Activated naive CD4-positive, alpha-beta T cell (primary cell): ENCODE data around the gene DNMT3B.
"Not testable (repeated sequence)": the region's sequence is repeated elsewhere in the genome, so short reads cannot be mapped to it uniquely, and the experiment has no call there.

ENCODE experiments used
- DNase-seq, 4 experiments: peaks; one replicate each; lab custom pipeline; 2025; lab: John Stamatoyannopoulos, UW

Gene DNMT3B

DNA sequence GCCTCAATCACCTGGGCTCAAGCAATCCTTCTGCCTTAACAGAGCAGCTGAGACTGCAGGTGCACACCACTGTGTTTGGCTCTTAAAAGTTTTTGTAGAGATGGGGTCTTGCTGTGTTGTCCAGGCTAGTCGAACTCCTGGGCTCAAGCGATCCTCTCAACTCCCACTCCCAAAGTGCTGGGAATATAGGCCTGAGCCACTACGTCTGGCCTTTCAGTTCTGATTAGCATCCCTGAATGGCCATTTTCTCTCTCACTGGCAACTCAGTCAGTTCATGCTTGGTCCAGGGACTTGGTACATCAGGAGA lies 28.5 kb downstream of the DNMT3B start:
- no peak for DNase-seq

DNA sequence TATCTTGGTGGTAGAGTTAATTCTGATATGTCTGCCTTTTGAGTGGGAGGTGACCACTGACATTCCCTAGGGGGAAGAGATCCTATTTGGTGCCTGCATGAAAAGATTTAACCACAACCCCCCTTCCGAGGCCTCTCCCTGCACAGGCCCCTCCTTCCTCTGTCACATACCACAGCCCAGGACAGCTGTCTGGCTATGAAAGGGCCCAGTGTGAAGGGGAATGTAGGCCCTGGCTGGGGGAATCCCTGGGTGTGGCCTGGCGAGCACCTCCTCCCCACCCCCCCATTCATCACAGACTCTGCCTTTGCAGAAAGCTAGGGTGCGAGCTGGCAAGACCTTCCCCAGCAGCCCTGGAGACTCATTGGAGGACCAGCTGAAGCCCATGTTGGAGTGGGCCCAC lies 30.1 kb downstream of the DNMT3B start:
- no peak for DNase-seq

DNA sequence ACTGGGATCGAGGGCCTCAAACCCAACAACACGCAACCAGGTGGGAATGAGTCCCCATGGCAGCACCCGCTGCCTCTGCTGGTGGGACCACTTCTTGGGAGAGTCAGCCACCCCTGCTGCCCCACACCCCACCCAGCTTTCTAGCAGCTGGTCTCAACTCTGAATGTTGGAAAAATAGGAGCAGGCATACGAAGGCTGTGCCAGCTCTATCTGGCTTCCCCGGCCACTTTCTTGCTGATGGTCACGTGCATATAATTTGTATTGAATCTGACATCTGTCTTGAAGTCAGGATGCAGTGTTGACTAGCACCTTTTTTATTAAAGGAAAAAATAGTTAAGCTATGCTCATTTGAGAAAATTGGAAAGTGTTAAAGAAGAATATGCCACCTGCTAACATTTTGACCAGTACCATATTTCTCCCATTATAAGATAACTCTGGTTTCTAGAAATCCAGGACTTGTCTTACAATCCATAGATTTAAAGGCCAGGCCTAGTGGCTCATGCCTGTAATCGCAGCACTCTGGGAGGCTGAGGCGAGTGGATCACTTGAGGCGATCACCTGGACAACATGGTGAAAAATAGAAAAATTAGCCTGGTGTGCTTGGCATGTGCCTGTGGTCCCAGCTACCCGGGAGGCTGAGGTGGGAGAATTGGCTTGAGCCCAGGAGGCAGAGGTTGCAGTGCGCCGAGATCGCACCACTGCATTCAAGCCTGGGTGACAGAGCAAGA lies 30.7 kb downstream of the DNMT3B start:
- no peak for DNase-seq

DNA sequence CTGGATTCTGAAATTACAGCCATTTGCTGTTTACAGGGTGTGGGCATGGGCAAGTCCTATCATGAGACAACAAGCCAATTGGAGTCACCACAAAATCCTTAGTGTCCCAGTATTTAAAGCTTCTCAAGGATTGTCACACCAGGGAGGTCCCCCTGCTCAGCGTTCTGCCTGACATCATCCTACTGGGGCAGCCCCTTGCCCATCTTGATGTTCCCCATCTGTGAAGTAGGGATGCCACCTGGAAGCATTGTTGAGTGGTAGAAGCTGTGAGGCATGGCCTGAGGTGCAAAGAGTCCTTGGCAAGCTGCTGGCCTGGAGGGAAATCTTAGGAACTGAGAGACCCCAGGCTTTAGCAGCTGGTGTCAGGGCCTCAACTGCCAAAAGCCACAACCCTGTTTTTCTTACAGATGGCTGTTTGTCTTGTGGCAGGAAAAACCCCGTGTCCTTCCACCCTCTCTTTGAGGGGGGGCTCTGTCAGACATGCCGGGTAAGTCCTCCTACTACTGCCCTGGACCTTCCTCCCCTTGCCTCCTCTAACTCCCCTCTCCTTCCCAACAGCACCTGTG lies 34.3 kb downstream of the DNMT3B start:
- no peak for DNase-seq

DNA sequence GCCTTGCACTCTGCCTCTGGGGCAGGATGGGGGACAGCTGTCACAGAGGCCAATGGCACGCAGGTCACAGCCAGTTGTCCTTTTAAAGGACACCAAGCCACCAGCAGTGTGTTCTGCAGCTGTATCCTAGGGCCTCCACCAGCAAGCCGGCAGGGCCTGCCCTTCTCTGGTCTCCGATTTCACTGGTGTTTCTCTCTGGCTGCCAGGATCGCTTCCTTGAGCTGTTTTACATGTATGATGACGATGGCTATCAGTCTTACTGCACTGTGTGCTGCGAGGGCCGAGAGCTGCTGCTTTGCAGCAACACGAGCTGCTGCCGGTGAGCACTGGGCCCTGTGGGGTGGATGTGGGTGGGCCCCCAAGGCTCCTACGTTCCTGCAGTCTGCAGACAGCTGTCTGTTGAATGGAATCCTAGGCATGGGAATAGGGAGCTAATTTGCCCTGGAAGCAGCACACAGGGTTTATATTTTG lies 34.8 kb downstream of the DNMT3B start:
- DNase-seq, result no peak

DNA sequence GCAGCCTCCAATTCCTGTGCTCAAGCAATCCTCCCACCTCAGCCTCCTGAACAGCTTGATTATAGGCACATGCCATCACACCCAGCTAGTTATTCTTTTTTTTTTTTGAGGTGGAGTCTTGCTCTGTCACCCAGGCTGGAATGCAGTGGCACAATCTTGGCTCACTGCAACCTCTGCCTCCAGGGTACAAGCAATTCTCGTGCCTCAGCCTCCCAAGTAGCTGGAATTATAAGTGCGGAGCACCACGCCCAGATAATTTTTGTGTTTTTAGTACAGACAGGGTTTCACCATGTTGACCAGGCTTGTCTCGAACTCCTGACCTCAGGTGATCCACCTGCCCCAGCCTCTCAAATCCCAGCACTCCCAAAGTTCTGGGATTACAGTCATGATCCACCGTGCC lies 35.4 kb downstream of the DNMT3B start:
- not testable (repeated sequence) for DNase-seq

DNA sequence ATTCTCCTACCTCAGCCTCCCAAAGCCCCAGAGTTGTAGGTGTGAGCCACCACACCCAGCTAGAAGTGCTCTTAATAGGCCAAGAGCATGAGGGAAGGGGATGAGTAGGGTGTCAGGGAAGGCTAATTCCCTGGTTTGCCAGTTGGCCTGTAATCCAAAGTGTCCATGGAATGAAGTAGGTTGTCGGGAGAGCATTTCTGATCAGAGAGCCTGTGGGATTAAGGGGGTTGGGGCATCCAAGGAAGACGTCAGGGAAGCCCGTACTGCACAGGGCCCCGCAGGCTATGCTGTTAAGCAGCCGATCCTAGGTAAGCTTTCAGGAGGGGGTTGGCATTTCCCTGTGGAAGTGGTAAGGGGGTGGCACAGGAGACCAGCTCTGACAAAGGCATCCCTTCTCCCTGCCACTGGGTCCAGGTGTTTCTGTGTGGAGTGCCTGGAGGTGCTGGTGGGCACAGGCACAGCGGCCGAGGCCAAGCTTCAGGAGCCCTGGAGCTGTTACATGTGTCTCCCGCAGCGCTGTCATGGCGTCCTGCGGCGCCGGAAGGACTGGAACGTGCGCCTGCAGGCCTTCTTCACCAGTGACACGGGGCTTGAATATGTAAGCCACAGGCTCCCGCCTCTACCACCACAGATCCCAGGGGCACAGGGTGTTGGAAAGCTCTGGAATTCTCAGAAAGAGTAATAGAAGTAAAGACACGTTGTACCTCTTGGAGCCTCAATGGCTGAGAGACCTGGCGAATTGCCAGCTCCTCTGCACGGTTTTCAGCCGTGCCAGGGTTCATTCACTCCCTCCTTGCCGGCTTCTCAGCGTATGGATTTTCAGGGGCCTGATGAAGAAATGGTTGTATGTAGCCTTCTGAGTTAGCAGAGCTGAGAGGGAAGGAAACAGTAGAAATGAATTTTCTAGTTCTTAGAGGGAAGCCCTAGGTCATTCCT lies 36.1 kb downstream of the DNMT3B start:
- no peak for DNase-seq

DNA sequence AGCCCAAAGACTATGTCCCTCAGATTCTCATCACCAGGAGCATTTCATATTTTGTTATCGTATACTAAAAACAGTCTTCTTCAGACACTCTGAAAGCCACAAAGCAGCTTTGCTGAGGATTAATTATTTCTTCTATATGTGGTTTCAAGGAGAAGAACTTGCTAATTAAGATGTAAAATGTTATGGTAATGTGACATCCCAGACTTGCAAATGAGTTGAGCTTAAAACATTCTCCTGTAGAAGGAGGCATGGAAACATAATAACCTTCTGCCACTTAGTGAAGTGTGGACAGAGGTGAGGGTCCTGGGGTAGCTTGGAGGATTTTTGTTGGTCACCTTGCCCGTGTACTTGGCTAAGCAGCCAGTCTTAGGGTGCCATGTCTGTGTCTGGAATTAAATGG lies 40.9 kb downstream of the DNMT3B start:
- DNase-seq, result no peak

DNA sequence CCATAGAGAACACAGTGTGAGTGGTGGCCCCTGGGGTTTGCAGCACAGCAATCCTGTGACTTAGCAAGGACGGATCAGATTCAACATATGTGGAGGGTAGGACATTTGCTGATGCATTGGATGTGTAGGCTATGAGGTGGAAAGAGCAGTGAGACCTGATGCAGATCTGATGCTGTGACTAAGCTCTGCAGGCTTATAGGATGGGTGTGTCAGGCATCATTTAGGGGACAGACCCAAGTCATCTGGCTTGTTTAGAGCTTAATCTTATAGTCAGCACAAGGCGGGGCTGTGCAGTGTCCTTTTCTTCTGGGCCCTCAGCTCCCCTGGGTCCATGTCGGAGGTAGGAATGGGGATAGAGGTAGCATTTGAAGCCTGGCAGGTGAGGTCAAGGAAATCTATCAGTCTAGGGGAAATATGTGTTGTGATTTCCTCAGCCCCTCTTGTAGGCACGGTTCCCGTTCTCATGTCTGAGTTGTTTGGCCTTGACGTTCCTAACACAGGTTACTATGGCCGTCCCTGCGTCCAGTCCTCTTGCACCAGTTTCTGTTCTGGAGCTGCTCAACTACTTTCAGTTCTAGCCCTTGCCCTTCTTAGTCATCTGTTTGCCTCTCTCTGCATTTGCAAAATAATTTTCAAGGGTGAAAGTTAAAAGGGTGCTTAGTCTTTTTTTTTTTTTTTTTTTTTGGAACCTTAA lies 42.0 kb downstream of the DNMT3B start:
- DNase-seq, result no peak

DNA sequence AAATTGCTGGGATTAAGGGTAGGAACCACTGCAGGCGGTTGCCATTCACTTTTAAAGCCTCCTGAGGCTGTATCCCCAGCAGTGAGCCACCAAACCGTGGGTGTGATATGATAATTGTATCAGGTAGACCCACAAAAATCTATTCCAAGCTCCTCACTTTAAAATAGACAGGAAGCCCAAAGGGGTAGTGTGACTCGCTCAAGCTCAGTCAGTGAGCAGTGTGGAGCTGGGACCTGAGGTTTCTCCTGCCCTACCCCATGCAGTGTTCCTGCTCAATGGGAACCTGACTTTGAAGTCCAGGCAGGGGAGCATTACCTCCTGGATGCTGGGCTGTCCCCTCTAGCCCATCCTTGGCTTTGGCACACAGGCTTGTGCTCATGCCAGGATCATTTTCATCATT lies 42.6 kb downstream of the DNMT3B start:
- no peak for DNase-seq

DNA sequence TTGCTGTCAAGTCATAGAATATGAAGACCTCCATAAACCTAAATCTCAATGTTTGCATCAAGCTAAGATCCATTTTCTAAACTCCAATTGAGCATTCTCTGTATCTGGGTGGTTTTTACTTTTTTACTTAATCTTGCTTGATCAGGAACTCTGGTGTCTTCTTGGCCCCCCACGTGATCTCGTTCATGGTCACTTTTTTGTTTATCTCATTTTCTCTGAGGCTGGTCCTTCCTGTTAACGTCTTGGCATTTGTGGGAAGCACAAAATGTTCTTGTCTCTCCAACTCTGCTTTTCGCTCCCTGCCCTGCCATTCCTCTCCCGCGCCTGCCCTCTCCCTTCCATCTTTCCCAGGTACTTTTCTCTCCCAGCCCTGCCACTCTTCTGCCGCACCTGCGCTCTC lies 43.5 kb downstream of the DNMT3B start:
- DNase-seq, result no peak

DNA sequence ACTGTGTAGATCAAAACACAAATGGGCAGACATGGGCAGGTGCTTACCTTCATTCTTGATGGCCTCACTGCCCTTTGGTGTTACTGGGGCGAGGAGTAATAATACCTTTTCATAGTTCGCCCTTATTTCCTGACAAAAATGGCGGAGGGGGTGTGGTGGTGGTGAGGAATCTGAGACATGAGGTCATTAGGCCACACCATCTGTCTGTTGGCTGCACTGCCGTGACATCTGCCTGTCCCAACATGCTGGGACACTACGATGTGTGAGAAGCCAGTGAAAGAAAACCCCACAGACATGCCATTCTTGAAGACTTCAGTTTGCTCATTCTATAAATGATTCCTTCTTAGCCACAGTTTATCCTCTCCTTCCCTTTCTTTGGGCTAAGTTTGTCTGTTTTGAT lies 44.2 kb downstream of the DNMT3B start:
- DNase-seq, result no peak

DNA sequence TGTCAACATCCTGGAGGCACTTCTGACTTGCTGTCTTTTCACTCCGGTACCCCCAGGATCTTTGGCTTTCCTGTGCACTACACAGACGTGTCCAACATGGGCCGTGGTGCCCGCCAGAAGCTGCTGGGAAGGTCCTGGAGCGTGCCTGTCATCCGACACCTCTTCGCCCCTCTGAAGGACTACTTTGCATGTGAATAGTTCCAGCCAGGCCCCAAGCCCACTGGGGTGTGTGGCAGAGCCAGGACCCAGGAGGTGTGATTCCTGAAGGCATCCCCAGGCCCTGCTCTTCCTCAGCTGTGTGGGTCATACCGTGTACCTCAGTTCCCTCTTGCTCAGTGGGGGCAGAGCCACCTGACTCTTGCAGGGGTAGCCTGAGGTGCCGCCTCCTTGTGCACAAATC lies 45.5 kb downstream of the DNMT3B start:
- DNase-seq, result no peak

DNA sequence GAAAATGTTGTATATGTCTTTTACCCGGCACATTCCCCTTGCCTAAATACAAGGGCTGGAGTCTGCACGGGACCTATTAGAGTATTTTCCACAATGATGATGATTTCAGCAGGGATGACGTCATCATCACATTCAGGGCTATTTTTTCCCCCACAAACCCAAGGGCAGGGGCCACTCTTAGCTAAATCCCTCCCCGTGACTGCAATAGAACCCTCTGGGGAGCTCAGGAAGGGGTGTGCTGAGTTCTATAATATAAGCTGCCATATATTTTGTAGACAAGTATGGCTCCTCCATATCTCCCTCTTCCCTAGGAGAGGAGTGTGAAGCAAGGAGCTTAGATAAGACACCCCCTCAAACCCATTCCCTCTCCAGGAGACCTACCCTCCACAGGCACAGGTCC lies 46.3 kb downstream of the DNMT3B start:
- no peak for DNase-seq

DNA sequence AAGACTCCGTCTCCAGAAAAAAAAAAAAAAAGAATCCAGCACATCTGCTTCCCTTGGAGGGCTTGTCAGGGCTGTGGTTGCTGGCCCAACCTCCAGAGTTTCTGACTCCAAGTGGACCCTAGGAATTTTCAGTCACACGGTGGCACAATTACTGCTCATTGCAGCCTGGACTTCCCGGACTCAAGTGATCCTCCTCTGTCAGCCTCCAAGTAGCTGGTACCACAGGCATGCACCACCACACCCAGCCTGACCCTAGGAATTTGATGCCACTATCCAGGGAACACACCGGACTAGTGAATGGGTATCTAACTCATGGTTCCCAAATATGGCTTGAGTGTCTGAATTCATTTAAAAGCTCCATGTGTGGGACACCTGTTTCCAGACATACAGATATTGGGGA lies 47.7 kb downstream of the DNMT3B start:
- no peak for DNase-seq

DNA sequence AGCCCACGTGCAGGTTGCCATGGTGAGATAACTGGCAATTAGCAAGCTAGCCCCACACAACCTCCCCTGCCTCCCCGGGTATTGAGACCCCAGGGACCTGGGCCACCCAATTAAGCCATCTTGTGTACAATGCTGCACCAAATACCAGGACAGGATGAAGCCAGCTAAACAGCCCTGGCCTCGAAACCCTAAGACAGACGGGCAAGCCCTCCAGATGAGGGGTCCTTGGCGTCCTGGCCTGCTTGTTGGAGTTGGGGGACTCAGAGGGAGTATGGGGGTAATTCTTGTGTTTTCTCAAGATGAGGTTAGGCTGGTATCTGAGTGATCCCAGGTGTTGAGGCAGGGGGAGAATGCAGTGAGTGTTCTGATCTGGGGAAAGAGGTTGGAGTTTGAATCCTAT lies 48.8 kb downstream of the DNMT3B start:
- DNase-seq, result no peak

DNA sequence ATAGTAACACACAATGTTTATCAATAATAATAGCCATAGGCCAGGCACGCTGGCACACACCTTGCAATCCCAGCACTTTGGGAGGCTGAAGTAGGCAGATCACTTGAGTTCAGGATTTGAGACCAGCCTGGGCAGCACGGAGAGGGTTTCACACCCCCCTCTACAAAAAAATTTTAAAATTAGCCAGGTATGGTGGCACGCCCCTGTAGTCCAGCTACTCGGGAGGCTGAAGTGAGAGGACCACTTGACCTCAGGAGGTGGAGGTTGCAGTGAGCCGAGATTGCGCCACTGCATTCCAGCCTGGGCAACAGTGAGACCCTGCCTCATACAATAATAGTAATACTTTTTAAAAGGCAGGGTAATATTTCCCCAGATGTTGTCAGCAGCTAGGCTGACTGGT lies 49.7 kb downstream of the DNMT3B start:
- DNase-seq, result no peak

DNA sequence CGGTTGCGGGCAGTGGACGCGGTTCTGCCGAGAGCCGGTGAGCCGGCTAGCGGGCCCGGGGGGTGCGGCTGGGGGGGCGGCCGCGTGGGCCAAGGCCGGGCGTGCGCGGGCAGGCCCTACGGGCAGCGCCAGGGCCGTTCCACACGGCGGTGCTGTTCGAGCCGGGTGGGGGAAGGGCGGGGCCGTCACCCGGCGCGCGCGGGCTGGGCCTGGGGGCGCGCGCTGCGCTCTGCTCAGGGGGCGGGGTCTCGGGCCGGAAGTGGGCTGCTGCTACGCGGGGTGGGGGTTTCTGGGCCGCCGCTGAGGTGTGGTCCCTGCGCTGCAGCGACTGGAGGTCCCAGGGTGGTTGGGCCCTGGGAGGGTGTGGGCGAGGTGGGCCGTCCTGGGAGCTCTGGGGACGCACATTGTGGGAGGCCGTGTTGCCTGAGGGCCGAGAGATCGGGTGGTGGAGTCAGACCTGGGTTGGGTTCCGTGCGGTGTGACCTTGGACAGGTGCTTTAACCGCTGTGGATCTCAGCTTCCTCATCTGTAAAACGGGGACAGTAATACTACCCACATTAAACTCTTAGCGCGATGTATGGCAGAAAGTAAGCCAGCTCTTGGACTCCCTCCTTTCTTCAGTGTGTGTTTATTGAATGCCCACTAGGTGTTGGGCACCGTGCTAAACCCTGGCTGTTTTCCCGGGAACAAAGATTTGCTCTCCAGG lies 58.0 kb downstream of the DNMT3B start:
- peak; percentile 63 to 81 (median 78) for DNase-seq

DNA sequence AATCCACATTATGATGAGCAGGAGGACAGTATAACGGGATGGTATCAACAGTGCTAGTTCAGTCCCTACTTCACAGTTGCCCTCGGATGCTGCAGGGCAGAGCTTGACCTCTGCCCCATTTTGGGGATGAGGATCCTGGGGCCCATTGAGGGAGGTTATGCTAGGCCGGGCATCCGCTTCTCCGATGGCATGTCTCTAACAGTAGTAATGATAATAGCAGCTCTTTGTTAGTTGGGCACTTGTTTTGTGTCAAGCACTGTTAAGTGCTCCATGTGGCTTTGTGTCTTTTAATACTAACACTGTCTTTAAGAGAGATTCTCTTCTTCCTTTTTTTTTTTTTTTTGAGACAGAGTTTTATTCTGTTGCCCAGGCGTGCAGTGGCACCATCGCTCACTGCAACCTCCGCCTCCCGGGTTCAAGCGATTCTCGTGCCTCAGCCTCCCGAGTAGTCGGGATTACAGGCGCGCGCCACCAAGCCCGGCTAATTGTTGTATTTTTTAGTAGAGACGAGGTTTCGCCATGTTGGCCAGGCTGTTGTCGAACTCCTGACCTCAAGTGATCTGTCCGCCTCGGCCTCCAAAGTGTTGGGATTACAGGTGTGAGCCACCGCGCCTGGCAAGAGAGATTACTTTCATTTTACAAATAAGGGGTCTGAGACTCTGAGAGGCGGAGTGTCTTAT lies 58.7 kb downstream of the DNMT3B start:
- no peak for DNase-seq

DNA sequence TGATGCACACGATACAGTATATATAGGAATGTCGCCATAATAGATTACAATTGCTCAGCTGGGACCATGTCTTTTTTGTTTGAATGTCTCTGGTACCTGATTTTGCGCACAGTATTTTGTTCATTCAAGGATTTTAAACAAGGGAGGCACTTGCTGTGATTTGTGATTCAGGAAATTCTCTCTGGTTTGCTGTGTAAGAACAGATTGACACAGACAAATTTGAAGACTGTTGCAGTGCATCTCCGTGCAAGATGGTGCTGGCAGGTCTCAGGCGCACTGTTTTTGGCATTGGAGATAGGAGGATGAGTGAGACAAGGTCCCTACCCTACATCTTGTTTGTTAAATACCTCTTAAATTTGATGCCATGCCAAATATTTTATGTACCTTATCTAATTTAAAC lies 60.0 kb downstream of the DNMT3B start:
- no peak for DNase-seq

DNA sequence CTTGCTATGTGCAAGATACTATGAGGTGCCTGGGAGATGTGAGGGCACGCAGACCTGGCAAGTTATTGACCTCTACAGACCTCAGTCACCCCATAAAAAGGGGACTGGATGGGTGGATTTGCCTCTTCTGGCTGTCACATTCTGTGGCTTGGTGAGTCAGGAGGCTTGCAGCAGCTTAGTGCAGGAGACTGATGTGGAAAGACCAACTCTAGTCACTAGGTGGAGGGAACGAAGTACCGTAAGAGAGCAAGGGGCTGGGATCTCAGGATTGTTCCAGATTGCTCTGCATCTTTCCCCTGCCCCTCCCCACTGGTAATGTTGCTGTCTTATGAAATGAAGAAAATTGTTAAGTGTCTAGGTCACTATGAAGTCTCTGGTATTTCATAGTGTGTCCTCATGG lies 60.9 kb downstream of the DNMT3B start:
- no peak for DNase-seq
